Measurements from ENCODE around the gene GPRIN3.

GPRIN3 gene

DNA sequence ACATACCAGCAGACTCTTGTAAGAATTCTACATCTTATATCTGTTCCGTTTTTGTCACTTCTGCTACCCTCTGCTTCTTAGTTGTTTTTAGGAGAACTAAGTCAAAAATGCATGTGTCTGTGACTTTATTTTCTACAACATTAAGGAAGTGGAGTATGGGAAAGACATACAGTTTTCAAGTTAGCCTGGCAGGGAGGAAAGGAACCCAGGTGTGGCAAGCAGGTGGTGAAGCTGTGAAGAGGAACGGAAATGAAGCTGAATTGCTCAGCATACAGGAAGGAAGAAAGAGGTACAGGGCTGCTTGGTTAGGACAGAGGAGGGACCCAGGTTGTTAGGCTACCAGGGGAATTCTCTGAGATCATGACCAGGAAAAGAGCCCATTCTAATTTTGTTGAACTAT is 9.4 kb downstream of the GPRIN3 start:
- peak overlapping the region; percentile 89 for H3K4me3 Mint-ChIP-seq
- ATAC-seq (replicated peaks; ENCODE audit: extremely low read depth, poor library complexity, severe bottlenecking): peak; percentile 57
- no peaks in the 10 kb centered on the region for H3K27me3 Mint-ChIP-seq
- H3K4me1 Mint-ChIP-seq: peaks cover 76% of the 10 kb centered on the region
- H3K27ac Mint-ChIP-seq (ENCODE audit: low read depth): peak overlapping the region; percentile 96
- H3K9me3 Mint-ChIP-seq: no peaks in the 10 kb centered on the region
- peaks cover 19% of the 10 kb centered on the region for H3K36me3 Mint-ChIP-seq (ENCODE audit: insufficient read depth)
- DNase-seq (ENCODE audit: low spot score in 2 of 2): peak in 1 of 2 donors; percentile 46

DNA sequence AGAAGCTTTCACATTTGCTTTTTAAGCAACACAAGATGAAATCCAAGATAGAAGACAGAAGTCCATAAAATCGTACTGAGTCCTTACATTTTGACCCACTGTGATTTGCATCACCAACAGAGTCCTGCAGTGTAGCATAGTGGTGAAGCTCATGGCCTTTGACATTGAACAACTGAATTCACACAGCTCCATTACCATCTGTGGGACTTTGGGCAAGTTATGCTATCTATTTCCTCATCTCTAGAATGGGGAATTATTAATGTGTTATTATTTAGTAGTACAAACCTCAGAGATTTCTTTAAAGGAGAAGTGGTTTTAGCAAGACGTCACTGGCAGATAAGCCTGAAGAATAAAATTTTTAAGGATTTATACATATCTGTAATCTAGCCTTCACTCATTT is 10.7 kb downstream of the GPRIN3 start:
- Mint-ChIP-seq H3K4me3 (peak overlapping the region; percentile 47), H3K36me3 (ENCODE audit: insufficient read depth) (peaks cover 21% of the 10 kb centered on the region), H3K27me3 (no peaks in the 10 kb centered on the region), H3K4me1 (peaks cover 76% of the 10 kb centered on the region), H3K27ac (ENCODE audit: low read depth) (peak overlapping the region; percentile 96), H3K9me3 (no peaks in the 10 kb centered on the region)
- ATAC-seq (replicated peaks; ENCODE audit: extremely low read depth, poor library complexity, severe bottlenecking): no peak
- no peak for DNase-seq (ENCODE audit: low spot score in 2 of 2)

DNA sequence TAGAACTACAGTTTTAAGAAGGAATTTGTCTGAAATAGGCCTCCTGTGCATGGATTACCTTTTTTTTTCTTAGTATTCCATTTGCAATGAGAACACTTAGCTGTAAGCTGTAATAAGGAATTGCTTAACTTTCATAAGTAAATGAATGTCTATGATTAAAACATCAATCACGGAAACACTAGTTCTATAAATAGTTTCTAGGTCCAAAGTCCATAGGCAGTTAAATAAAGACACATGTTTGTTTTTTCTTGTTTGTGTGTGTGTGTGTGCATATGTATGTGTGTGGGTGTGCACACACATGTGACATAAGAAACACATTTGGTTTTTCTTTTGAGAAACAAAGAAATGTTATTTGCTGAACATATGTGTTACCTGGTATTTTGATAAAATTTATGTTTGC is 11.2 kb downstream of the GPRIN3 start:
- Mint-ChIP-seq H3K27me3 (no peaks in the 10 kb centered on the region), H3K36me3 (ENCODE audit: insufficient read depth) (peaks cover 22% of the 10 kb centered on the region), H3K4me1 (peaks cover 76% of the 10 kb centered on the region), H3K27ac (ENCODE audit: low read depth) (no peak overlapping the region), H3K4me3 (peak overlapping the region; percentile 47), H3K9me3 (no peaks in the 10 kb centered on the region)
- no peak for ATAC-seq (replicated peaks; ENCODE audit: extremely low read depth, poor library complexity, severe bottlenecking)
- no peak for DNase-seq (ENCODE audit: low spot score in 2 of 2)

DNA sequence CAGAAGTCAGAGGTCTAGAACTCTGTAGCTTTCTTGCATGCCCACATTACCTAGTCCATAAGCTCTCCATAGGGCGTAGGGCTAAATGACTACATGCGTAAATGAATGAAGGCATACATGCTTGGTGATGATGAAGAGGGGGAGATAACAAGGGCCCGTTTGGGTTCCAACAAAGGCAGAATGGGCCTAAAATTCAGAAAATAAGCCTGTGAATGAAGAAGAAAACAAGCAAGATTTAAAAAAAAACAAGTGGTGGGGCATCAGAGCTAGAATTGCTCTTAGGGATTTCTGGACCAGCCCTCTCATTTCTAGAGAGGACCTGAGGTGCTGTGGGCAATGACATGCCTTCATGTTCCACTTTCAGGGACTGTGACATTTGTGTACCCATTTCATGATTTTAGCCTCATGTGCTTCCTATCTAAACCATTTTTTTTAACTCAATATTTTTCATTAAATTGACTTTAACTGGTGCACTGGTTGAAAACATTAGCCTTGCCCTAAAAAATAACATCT is 12.1 kb downstream of the GPRIN3 start:
- Mint-ChIP-seq H3K27ac (ENCODE audit: low read depth) (peak overlapping the region; percentile 93), H3K4me3 (peak overlapping the region; percentile 65), H3K4me1 (peaks cover 76% of the 10 kb centered on the region), H3K27me3 (no peaks in the 10 kb centered on the region), H3K36me3 (ENCODE audit: insufficient read depth) (peaks cover 23% of the 10 kb centered on the region), H3K9me3 (no peaks in the 10 kb centered on the region)
- DNase-seq (ENCODE audit: low spot score in 2 of 2): no peak
- no peak for ATAC-seq (replicated peaks; ENCODE audit: extremely low read depth, poor library complexity, severe bottlenecking)

DNA sequence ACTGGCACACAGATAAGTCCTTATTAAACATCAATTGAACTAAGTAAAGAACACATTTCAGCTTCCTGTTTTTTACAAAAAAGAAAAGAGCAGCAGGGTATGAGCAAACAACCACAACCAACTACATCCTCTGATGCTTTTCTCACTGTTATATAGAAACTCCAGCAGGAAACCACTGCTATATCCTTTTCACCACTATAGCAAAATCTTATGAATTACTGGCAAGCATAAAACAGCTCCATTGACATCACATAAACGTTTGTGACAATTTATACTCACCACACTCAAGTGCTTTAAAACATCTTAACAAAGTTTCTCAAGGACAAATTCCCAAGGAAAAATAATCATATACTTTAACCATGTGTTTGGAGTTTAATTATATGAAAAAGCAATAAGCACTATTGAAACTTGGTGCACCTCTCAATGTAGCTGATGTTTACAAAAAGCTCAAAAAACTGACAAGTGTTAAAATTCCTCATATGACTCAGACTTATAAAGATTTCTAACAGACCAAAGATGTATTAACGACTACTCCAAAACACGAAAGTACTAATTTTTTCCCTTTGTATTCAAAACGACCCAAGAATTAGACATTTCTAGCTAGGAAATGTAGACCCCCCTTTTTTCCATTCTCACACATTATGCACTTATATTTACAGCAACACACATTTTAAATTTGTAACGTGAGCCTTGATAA is 12.9 kb downstream of the GPRIN3 start:
- peak overlapping the region; percentile 65 for H3K4me3 Mint-ChIP-seq
- peak overlapping the region; percentile 93 for H3K27ac Mint-ChIP-seq (ENCODE audit: low read depth)
- peaks cover 78% of the 10 kb centered on the region for H3K4me1 Mint-ChIP-seq
- H3K9me3 Mint-ChIP-seq: no peaks in the 10 kb centered on the region
- H3K36me3 Mint-ChIP-seq (ENCODE audit: insufficient read depth): peaks cover 20% of the 10 kb centered on the region
- peak; percentile 71 for ATAC-seq (replicated peaks; ENCODE audit: extremely low read depth, poor library complexity, severe bottlenecking)
- no peak for DNase-seq (ENCODE audit: low spot score in 2 of 2)
- no peaks in the 10 kb centered on the region for H3K27me3 Mint-ChIP-seq

DNA sequence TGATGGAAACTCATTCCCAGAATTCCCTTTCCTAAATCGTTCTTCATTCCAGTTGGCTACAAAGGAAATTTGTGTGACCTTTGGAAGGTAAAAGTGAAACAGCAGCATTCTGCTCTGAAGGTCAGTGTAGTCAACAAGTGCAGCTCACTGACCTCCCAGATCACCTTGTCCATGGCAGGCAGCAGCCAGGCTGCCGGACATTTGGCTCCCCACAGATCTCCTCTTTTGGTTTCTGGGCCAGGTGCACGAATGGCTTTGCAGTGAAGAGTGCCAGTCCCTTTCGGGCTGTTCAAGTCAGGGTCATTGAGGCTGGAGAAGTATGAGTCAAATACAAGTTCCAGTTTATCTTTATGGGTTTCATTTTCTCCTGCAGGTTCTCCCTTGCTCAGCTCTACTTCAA is 14.3 kb downstream of the GPRIN3 start:
- H3K36me3 Mint-ChIP-seq (ENCODE audit: insufficient read depth): peaks cover 23% of the 10 kb centered on the region
- no peaks in the 10 kb centered on the region for H3K9me3 Mint-ChIP-seq
- peak overlapping the region; percentile 65 for H3K4me3 Mint-ChIP-seq
- ATAC-seq (replicated peaks; ENCODE audit: extremely low read depth, poor library complexity, severe bottlenecking) (no peak), DNase-seq (ENCODE audit: low spot score in 2 of 2) (no peak)
- peak overlapping the region; percentile 93 for H3K27ac Mint-ChIP-seq (ENCODE audit: low read depth)
- H3K4me1 Mint-ChIP-seq: peaks cover 80% of the 10 kb centered on the region
- no peaks in the 10 kb centered on the region for H3K27me3 Mint-ChIP-seq

DNA sequence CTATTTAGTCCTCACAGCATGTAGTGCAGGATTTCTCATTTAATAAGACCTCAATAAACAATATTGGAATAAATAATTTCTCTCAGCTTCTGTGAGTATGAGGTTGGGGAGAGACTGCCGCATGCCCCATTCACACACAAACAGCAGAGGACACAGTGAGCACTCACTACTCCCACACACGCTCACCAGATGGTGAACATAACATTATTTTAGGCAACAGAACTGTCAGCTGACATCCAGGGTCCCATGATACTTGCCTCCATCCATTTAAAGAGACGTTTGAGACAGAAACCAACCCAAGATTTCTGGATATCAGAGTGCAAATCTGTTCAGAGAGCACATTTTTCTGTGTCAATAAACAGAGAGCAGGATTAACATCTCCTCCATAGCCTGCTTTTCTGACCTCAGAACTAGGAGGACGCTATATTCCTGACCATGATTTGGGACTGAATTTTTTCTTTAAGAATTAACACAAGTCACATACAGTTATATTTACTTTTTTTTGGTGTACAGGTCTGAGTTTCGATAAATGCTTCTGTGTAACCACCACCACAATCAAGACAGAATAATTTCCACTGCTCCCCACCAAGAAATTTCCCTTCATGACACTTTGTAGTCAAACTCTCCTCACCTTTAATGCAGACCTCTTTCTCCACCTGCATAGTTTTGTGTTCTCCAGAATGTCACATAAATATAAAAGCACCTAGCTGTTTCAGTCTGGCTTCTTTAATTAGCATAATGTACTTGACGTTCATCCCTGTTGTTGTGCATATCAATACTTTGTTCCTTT is 16.7 kb downstream of the GPRIN3 start:
- Mint-ChIP-seq H3K4me1 (peaks cover 84% of the 10 kb centered on the region), H3K9me3 (no peaks in the 10 kb centered on the region), H3K27ac (ENCODE audit: low read depth) (peak overlapping the region; percentile 94), H3K4me3 (peak overlapping the region; percentile 72), H3K27me3 (no peaks in the 10 kb centered on the region), H3K36me3 (ENCODE audit: insufficient read depth) (peaks cover 21% of the 10 kb centered on the region)
- peak; percentile 13 for ATAC-seq (replicated peaks; ENCODE audit: extremely low read depth, poor library complexity, severe bottlenecking)
- DNase-seq (ENCODE audit: low spot score in 2 of 2): no peak

DNA sequence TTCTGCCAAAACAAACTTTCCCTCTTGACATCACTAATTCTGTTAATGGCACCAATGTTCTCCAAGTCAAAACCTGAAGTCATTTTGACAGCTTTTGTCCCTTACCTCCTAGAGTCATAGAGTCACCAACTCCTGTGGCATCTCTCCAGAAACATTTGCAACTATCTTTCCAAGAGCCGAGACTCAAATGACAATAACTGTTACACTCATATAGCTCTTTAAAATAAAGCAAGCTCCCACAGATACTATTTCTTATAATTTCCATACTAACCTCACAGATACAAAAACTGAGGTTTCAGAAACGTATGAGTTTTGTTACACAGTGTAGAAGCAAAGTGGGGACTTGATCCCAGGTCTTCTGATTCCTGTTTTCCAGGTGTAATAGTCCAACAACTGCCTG is 18.3 kb downstream of the GPRIN3 start:
- Mint-ChIP-seq H3K27ac (ENCODE audit: low read depth) (peak overlapping the region; percentile 94), H3K36me3 (ENCODE audit: insufficient read depth) (peaks cover 19% of the 10 kb centered on the region), H3K27me3 (no peaks in the 10 kb centered on the region), H3K4me1 (peaks cover 84% of the 10 kb centered on the region), H3K4me3 (peak overlapping the region; percentile 72), H3K9me3 (no peaks in the 10 kb centered on the region)
- DNase-seq (ENCODE audit: low spot score in 2 of 2) (no peak), ATAC-seq (replicated peaks; ENCODE audit: extremely low read depth, poor library complexity, severe bottlenecking) (no peak)

DNA sequence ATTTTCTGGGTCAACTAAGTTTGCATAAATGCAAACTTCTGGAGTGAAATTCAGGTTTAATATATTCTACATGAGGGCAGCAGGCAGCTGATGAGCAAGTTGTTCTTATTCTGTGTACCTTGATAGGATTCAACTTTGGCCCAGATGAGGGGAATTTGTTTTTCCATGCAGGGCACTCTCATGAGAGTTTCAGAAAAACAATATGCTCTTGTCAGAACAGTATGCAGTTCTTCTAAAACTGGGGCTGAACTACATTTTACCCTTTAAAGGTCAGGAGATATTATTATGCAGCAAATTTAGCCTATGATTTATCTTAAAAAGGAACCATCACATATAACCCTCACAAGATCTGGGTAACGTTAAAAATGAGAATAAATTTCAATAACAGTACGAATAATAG is 19.2 kb downstream of the GPRIN3 start:
- Mint-ChIP-seq H3K36me3 (ENCODE audit: insufficient read depth) (peaks cover 25% of the 10 kb centered on the region), H3K27ac (ENCODE audit: low read depth) (peak overlapping the region; percentile 94), H3K4me1 (peaks cover 83% of the 10 kb centered on the region), H3K27me3 (no peaks in the 10 kb centered on the region), H3K4me3 (peak overlapping the region; percentile 72), H3K9me3 (no peaks in the 10 kb centered on the region)
- ATAC-seq (replicated peaks; ENCODE audit: extremely low read depth, poor library complexity, severe bottlenecking) (no peak), DNase-seq (ENCODE audit: low spot score in 2 of 2) (no peak)

DNA sequence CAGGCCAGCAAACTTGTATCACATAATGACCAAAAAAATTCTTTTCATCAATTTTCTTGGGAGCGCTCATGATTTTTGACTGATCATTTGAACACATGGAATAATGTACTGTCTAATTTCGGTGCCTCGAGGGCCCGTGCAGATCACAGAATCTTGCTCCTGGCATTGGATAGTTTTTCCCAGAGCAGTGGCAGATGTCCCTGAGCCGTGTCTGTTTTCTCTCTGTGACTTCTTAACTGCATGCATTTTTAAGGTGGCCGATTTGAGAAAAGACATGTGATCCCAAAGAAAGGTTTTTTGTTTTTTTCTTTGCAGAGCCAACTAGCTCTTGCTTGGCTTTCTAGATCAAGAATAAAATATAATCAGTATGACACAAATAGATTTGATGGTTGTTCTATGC is 19.7 kb downstream of the GPRIN3 start:
- peaks cover 83% of the 10 kb centered on the region for H3K4me1 Mint-ChIP-seq
- peak overlapping the region; percentile 94 for H3K27ac Mint-ChIP-seq (ENCODE audit: low read depth)
- peaks cover 28% of the 10 kb centered on the region for H3K36me3 Mint-ChIP-seq (ENCODE audit: insufficient read depth)
- no peaks in the 10 kb centered on the region for H3K27me3 Mint-ChIP-seq
- DNase-seq (ENCODE audit: low spot score in 2 of 2) (no peak), ATAC-seq (replicated peaks; ENCODE audit: extremely low read depth, poor library complexity, severe bottlenecking) (no peak)
- peak overlapping the region; percentile 72 for H3K4me3 Mint-ChIP-seq
- no peaks in the 10 kb centered on the region for H3K9me3 Mint-ChIP-seq

DNA sequence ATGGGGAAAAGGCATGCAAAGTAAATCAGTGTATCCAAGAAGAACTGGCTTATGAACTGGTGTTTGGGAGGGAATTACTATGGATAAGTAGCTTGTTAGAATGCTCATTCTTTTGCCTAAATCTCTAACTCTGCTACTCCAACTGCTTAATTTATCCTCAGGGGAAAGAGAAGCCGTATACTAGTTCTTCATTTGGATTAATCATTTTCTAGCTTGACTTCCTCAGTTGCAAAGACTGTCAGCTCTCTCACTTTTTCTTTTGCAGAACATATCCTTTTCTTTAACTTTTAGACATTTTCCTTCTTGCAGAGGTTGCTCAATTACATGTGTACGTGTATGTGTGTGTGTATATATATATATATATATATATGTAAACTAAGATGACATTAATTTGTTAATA is 21.9 kb downstream of the GPRIN3 start:
- ATAC-seq (replicated peaks; ENCODE audit: extremely low read depth, poor library complexity, severe bottlenecking): no peak

DNA sequence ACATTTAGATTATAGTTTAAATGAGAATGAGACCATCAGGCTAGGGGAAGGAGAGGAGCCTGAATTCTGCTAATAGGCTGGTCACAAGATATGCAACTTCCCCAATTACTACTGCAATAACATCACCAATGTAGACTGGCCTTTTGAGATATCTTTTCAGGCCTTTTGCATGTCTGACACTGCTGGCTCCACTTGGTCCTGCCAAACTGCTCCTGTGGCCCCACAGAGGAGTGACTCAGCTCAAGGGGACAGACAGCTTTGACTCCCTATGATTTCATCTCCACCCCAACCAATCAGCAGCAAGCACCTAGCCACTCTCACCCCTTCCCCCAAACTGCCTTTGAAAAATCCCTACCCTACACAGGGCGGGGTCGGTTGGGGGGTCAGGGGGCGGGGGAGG is 22.8 kb downstream of the GPRIN3 start:
- Mint-ChIP-seq H3K27ac (ENCODE audit: low read depth) (peak overlapping the region; percentile 94), H3K4me3 (peak overlapping the region; percentile 76), H3K27me3 (no peaks in the 10 kb centered on the region), H3K9me3 (no peaks in the 10 kb centered on the region), H3K4me1 (peaks cover 61% of the 10 kb centered on the region), H3K36me3 (ENCODE audit: insufficient read depth) (peaks cover 22% of the 10 kb centered on the region)
- DNase-seq (ENCODE audit: low spot score in 2 of 2) (no peak), ATAC-seq (replicated peaks; ENCODE audit: extremely low read depth, poor library complexity, severe bottlenecking) (no peak)

More for the DNA sequence above, 21.9 kb downstream of the GPRIN3 start:
- H3K36me3 Mint-ChIP-seq (ENCODE audit: insufficient read depth): peaks cover 22% of the 10 kb centered on the region
- peak overlapping the region; percentile 63 for H3K4me3 Mint-ChIP-seq
- no peaks in the 10 kb centered on the region for H3K27me3 Mint-ChIP-seq
- peak overlapping the region; percentile 94 for H3K27ac Mint-ChIP-seq (ENCODE audit: low read depth)
- peaks cover 70% of the 10 kb centered on the region for H3K4me1 Mint-ChIP-seq
- H3K9me3 Mint-ChIP-seq: no peaks in the 10 kb centered on the region
- no peak for DNase-seq (ENCODE audit: low spot score in 2 of 2)

DNA sequence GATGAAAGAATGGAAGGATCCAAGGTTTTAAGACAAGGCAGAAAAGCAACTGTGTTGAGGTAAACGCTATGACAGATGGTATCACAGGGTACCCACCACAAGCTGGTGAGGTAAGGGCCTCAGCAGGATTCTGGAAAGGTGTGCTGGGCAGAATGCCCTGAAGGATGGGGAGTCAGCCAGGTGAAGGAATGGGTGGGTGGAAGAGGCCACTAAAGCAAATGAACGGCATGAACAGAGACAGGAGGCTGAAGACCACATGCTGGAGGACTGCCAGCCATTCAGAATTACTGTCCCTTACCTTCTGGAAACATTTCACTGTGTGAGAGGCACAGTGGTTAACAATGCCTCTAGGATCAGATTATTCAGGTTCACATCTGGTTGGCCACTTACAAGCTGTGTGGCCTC is 23.6 kb downstream of the GPRIN3 start:
- ATAC-seq (replicated peaks; ENCODE audit: extremely low read depth, poor library complexity, severe bottlenecking) (peak; percentile 27), DNase-seq (ENCODE audit: low spot score in 2 of 2) (no peak)
- peaks cover 53% of the 10 kb centered on the region for H3K4me1 Mint-ChIP-seq
- H3K9me3 Mint-ChIP-seq: no peaks in the 10 kb centered on the region
- no peaks in the 10 kb centered on the region for H3K27me3 Mint-ChIP-seq
- peak overlapping the region; percentile 76 for H3K4me3 Mint-ChIP-seq
- peaks cover 21% of the 10 kb centered on the region for H3K36me3 Mint-ChIP-seq (ENCODE audit: insufficient read depth)
- peak overlapping the region; percentile 94 for H3K27ac Mint-ChIP-seq (ENCODE audit: low read depth)
